HG03045 (cell line): Measurements from ENCODE around the gene C2orf69.
"Not testable (repeated sequence)": the region's sequence is repeated elsewhere in the genome, so short reads cannot be mapped to it uniquely, and the experiment has no call there.

Experiments
- ATAC-seq: cut with Tn5 transposase; IDR thresholded peaks from one replicate; pipeline ENCODE4 v1.9.1; 2021; ENCODE audit warnings: mild to moderate bottlenecking, moderate library complexity; ENCODE audit not compliant: unreplicated experiment

Gene C2orf69

GRCh38 chr2:199912553-199913114, 1.5 kb downstream of the C2orf69 start:
- not testable (repeated sequence) for ATAC-seq

GRCh38 chr2:199914372-199914958, 3.4 kb downstream of the C2orf69 start:
- ATAC-seq, result no peak

- no peak for ATAC-seq
Measured at GRCh38 chr2:199916980-199917379, 5.9 kb downstream of the C2orf69 start.

- ATAC-seq, result no peak
Measured at GRCh38 chr2:199922856-199923255, 11.8 kb downstream of the C2orf69 start.

- ATAC-seq, result no peak
Measured at GRCh38 chr2:199923924-199924323, 12.8 kb downstream of the C2orf69 start.

GRCh38 chr2:199926806-199927205, 15.7 kb downstream of the C2orf69 start:
- ATAC-seq, result no peak

GRCh38 chr2:199928226-199928625, 17.1 kb downstream of the C2orf69 start:
- ATAC-seq, result no peak

- ATAC-seq, result no peak
Measured at GRCh38 chr2:199928626-199929025, 17.5 kb downstream of the C2orf69 start.

- ATAC-seq, result no peak
Measured at GRCh38 chr2:199929262-199929661, 18.2 kb downstream of the C2orf69 start.

- ATAC-seq, result no peak
Measured at GRCh38 chr2:199932312-199932855, 21.3 kb downstream of the C2orf69 start.

GRCh38 chr2:199933466-199933865, 22.4 kb downstream of the C2orf69 start:
- ATAC-seq, result no peak

- ATAC-seq, result no peak
Measured at GRCh38 chr2:199936554-199936953, 25.5 kb downstream of the C2orf69 start.

GRCh38 chr2:199940373-199940772, 29.3 kb downstream of the C2orf69 start:
- ATAC-seq, result no peak

GRCh38 chr2:199943373-199943772, 32.3 kb downstream of the C2orf69 start:
- no peak for ATAC-seq

- ATAC-seq, result no peak
Measured at GRCh38 chr2:199946196-199946595, 35.1 kb downstream of the C2orf69 start.

GRCh38 chr2:199946836-199947235, 35.7 kb downstream of the C2orf69 start:
- ATAC-seq, result no peak

GRCh38 chr2:199950396-199950795, 39.3 kb downstream of the C2orf69 start:
- no peak for ATAC-seq

- ATAC-seq, result no peak
Measured at GRCh38 chr2:199951023-199951422, 39.9 kb downstream of the C2orf69 start.

- ATAC-seq, result peak; percentile 51
Measured at GRCh38 chr2:199955007-199955338, 43.9 kb downstream of the C2orf69 start.

GRCh38 chr2:199955339-199956061, 44.4 kb downstream of the C2orf69 start, which contains the start of the genes MAIP1 and TYW5:
TSS of gene MAIP1 (plus strand) at chr2:199955582. CDS start at chr2:199955799, 217 bp downstream.
TSS of gene TYW5 (minus strand) at chr2:199955491. CDS start at chr2:199955470, 21 bp downstream.
- ATAC-seq, result peak; percentile 89

- no peak for ATAC-seq
Measured at GRCh38 chr2:199956062-199956380, 44.9 kb downstream of the C2orf69 start.

- no peak for ATAC-seq
Measured at GRCh38 chr2:199958014-199958413, 46.9 kb downstream of the C2orf69 start.
